ENCODE data around the gene GOLGA8N. TPM values are rescaled to one million over a fixed set of nuclear protein-coding genes. Genes with fewer than 3 reads are reported as not detected.

The GOLGA8N gene
- total RNA-seq, 1 experiment from 2014 or later: 1.6 TPM

GRCh38 chr15:32646291-32646690 is 53.0 kb downstream of the GOLGA8N start:
- no peak for DNase-seq
- peaks cover under 1% of the 10 kb centered on the region for H3K4me1 ChIP-seq (replicated peaks; ENCODE audit: insufficient read depth)
- H2AFZ ChIP-seq: no peak overlapping the region
- H3F3A ChIP-seq (ENCODE audit: insufficient read depth, low read depth): peaks cover under 1% of the 10 kb centered on the region; the same call in 1 of the 2 replicates
- no peak overlapping the region for H3K4me3 ChIP-seq
- no peaks in the 10 kb centered on the region for H3K9me2 ChIP-seq (ENCODE audit: insufficient read depth)
- no peaks in the 10 kb centered on the region for H3K9me3 ChIP-seq (ENCODE audit: insufficient read depth, low read depth)
- no peak overlapping the region for H3K4me2 ChIP-seq
- no peaks in the 10 kb centered on the region for H4K20me1 ChIP-seq (ENCODE audit: insufficient read depth)
- TF ChIP-seq CTCF (conservative IDR thresholded peaks at IDR 0.05) (no peak), EZH2 (IDR thresholded peaks at IDR 0.05; ENCODE audit: low read depth) (no peak)
- H3K79me2 ChIP-seq (ENCODE audit: low read depth): no peaks in the 10 kb centered on the region
- no TSS peak for BruUV-seq (replicated peaks)
- H3K27me3 ChIP-seq (ENCODE audit: insufficient read depth, low read depth): no peaks in the 10 kb centered on the region
- intact Hi-C loops (cut with micrococcal nuclease; ENCODE audit: unreplicated experiment): no loop called here
- ChIA-PET POLR2A (ENCODE audit: unreplicated experiment) (no interaction called here), CTCF (interaction anchor here (0.6 kb wide), 1 partner anchor 10 kb away, joined by 4 read pairs; no protein-coding TSS in a partner anchor)
- no peaks in the 10 kb centered on the region for H3K36me3 ChIP-seq (ENCODE audit: low read depth)
- no peak overlapping the region for H3K27ac ChIP-seq

- intact Hi-C loops (cut with micrococcal nuclease; ENCODE audit: unreplicated experiment): no loop called here
- Histone ChIP-seq H3K9me3 (ENCODE audit: insufficient read depth, low read depth) (no peaks in the 10 kb centered on the region), H2AFZ (no peak overlapping the region), H3K27ac (no peak overlapping the region), H4K20me1 (ENCODE audit: insufficient read depth) (no peaks in the 10 kb centered on the region), H3K4me3 (no peak overlapping the region), H3K9me2 (ENCODE audit: insufficient read depth) (no peaks in the 10 kb centered on the region), H3K36me3 (ENCODE audit: low read depth) (no peaks in the 10 kb centered on the region), H3F3A (ENCODE audit: insufficient read depth, low read depth) (peaks cover 6% of the 10 kb centered on the region; the same call in 1 of the 2 replicates), H3K4me1 (replicated peaks; ENCODE audit: insufficient read depth) (peaks cover 19% of the 10 kb centered on the region), H3K27me3 (ENCODE audit: insufficient read depth, low read depth) (no peaks in the 10 kb centered on the region), H3K79me2 (ENCODE audit: low read depth) (no peaks in the 10 kb centered on the region), H3K4me2 (no peak overlapping the region)
- BruUV-seq (replicated peaks): no TSS peak
- POLR2A ChIA-PET (ENCODE audit: unreplicated experiment): interaction anchor here (1.0 kb wide), 1 partner anchor 9 kb away, joined by 4 read pairs; no protein-coding TSS in a partner anchor
- CTCF ChIA-PET: interaction anchor here (1.1 kb wide), 1 partner anchor 483 kb away, joined by 5 read pairs; no protein-coding TSS in a partner anchor
- TF ChIP-seq CTCF (conservative IDR thresholded peaks at IDR 0.05): peak; percentile 25; the same call in 1 of the 2 replicates
- no peak for TF ChIP-seq EZH2 (IDR thresholded peaks at IDR 0.05; ENCODE audit: low read depth)
- no peak for DNase-seq
Observed at GRCh38 chr15:32649342-32649741, 56.1 kb downstream of the GOLGA8N start.

- DNase-seq: peak in 1 of 2 experiments; percentile 68
- TF ChIP-seq CTCF (conservative IDR thresholded peaks at IDR 0.05) (peak; percentile 92), EZH2 (IDR thresholded peaks at IDR 0.05; ENCODE audit: low read depth) (no peak)
- Histone ChIP-seq H2AFZ (peak overlapping the region; percentile 72), H3K4me3 (no peak overlapping the region), H3K9me2 (ENCODE audit: insufficient read depth) (no peaks in the 10 kb centered on the region), H3K27ac (peak overlapping the region; percentile 84), H3K9me3 (ENCODE audit: insufficient read depth, low read depth) (no peaks in the 10 kb centered on the region), H3K4me2 (peak overlapping the region; percentile 73), H3K79me2 (ENCODE audit: low read depth) (no peaks in the 10 kb centered on the region), H3K36me3 (ENCODE audit: low read depth) (no peaks in the 10 kb centered on the region), H3K27me3 (ENCODE audit: insufficient read depth, low read depth) (no peaks in the 10 kb centered on the region), H3K4me1 (replicated peaks; ENCODE audit: insufficient read depth) (peaks cover 19% of the 10 kb centered on the region), H3F3A (ENCODE audit: insufficient read depth, low read depth) (peaks cover 6% of the 10 kb centered on the region; the same call in 1 of the 2 replicates), H4K20me1 (ENCODE audit: insufficient read depth) (no peaks in the 10 kb centered on the region)
- ChIA-PET POLR2A (ENCODE audit: unreplicated experiment) (no interaction called here), CTCF (no interaction called here)
- BruUV-seq (replicated peaks): no TSS peak
- intact Hi-C loops (cut with micrococcal nuclease; ENCODE audit: unreplicated experiment): loop anchor here (1.0 to 10.0 kb wide), 3 partner anchors 343 to 553 kb away; no protein-coding TSS in a partner anchor
Observed at GRCh38 chr15:32651229-32651837, 58.1 kb downstream of the GOLGA8N start.
